Kidney glomerular epithelial cell (primary cell): ENCODE measurements around the gene ANXA4.
A peak's percentile ranks its signal among the peaks of the same experiment; 100 is the strongest.

Source experiments
- DNase-seq: peaks from one replicate; lab custom pipeline; 2025; lab: John Stamatoyannopoulos, UW

Gene ANXA4

GRCh38 chr2:69741575-69742321 is at the start of gene ANXA4:
Gene ANXA4, plus strand, starts transcription at chr2:69742134. Its CDS starts 39,432 bp downstream, at chr2:69781566.
- DNase-seq = peak; percentile 81

GRCh38 chr2:69692424-69692823 is 49.5 kb upstream of the ANXA4 start:
- DNase-seq = no peak

GRCh38 chr2:69693059-69693774 is 48.7 kb upstream of the ANXA4 start:
- DNase-seq = no peak

- DNase-seq = no peak
Observed at GRCh38 chr2:69693775-69694450, 48.0 kb upstream of the ANXA4 start.

- DNase-seq = peak; percentile 96
Observed at GRCh38 chr2:69694894-69695849, 46.8 kb upstream of the ANXA4 start.

GRCh38 chr2:69695850-69696216 is 46.1 kb upstream of the ANXA4 start:
- no peak for DNase-seq

- DNase-seq = no peak
Observed at GRCh38 chr2:69700381-69700780, 41.6 kb upstream of the ANXA4 start.

GRCh38 chr2:69701100-69701945 is 40.6 kb upstream of the ANXA4 start:
- DNase-seq = peak; percentile 42

- no peak for DNase-seq
Observed at GRCh38 chr2:69703189-69703588, 38.7 kb upstream of the ANXA4 start.

GRCh38 chr2:69704446-69704845 is 37.5 kb upstream of the ANXA4 start:
- no peak for DNase-seq

GRCh38 chr2:69709290-69709689 is 32.6 kb upstream of the ANXA4 start:
- DNase-seq = no peak

- no peak for DNase-seq
Observed at GRCh38 chr2:69711971-69712370, 30.0 kb upstream of the ANXA4 start.

- DNase-seq = no peak
Observed at GRCh38 chr2:69714024-69714423, 27.9 kb upstream of the ANXA4 start.

- DNase-seq = peak; percentile 88
Observed at GRCh38 chr2:69714539-69715220, 27.3 kb upstream of the ANXA4 start.

GRCh38 chr2:69715964-69716363 is 26.0 kb upstream of the ANXA4 start:
- DNase-seq = no peak

GRCh38 chr2:69716555-69717120 is 25.3 kb upstream of the ANXA4 start:
- DNase-seq = no peak

- DNase-seq = no peak
Observed at GRCh38 chr2:69717186-69717585, 24.7 kb upstream of the ANXA4 start.

GRCh38 chr2:69717861-69718273 is 24.1 kb upstream of the ANXA4 start:
- peak; percentile 22 for DNase-seq

- no peak for DNase-seq
Observed at GRCh38 chr2:69718338-69718965, 23.5 kb upstream of the ANXA4 start.
